MM.1S (cell line): ENCODE results near the gene XPOT.

Experiments
- DNase-seq: peaks from one replicate; pipeline ENCODE4 v3.0.0-alpha.2; 2015
- H2AFZ ChIP-seq: fragments of 300-600 bp; sonication (generic); 2 replicates; pipeline ENCODE4 v1.6.0; 2016; ENCODE audit warnings: antibody characterized with exemption, low read length
- H3F3A ChIP-seq: fragments of 300-600 bp; sonication (generic); 2 replicates; pipeline ENCODE4 v1.6.1; 2016; ENCODE audit warnings: mild to moderate bottlenecking, antibody characterized with exemption, low read length, moderate library complexity, mixed read lengths; ENCODE audit not compliant: insufficient read depth
- H3K27ac ChIP-seq: fragments of 300-600 bp; sonication (generic); 2 replicates; pipeline ENCODE4 v1.5.1; 2016; ENCODE audit warnings: mild to moderate bottlenecking, low read length
- H3K27me3 ChIP-seq: fragments of 300-600 bp; sonication (generic); replicated peaks from 2 replicates; pipeline ENCODE4 v1.6.0; 2016; ENCODE audit warnings: low read length; ENCODE audit not compliant: insufficient read depth
- H3K36me3 ChIP-seq: fragments of 300-600 bp; sonication (generic); replicated peaks from 2 replicates; pipeline ENCODE4 v1.6.1; 2016; ENCODE audit warnings: mild to moderate bottlenecking, low read length, mixed read lengths; ENCODE audit not compliant: insufficient read depth
- H3K4me1 ChIP-seq: fragments of 300-600 bp; sonication (generic); 2 replicates; pipeline ENCODE4 v1.6.1; 2016; ENCODE audit warnings: low read length, mixed read lengths
- H3K4me2 ChIP-seq: fragments of 300-600 bp; sonication (generic); 2 replicates; pipeline ENCODE4 v1.6.0; 2016; ENCODE audit warnings: low read depth, low read length
- H3K4me3 ChIP-seq: fragments of 300-600 bp; sonication (generic); 2 replicates; pipeline ENCODE4 v1.5.1; 2016; ENCODE audit warnings: low read length, mixed read lengths
- H3K79me2 ChIP-seq: fragments of 300-600 bp; sonication (generic); 2 replicates; pipeline ENCODE4 v1.6.1; 2016; ENCODE audit warnings: mixed run types, low read length, mixed read lengths
- H3K9ac ChIP-seq: fragments of 300-600 bp; sonication (generic); 2 replicates; pipeline ENCODE4 v1.6.1; 2016; ENCODE audit warnings: low read length, mixed read lengths
- H3K9me2 ChIP-seq: fragments of 300-600 bp; sonication (generic); replicated peaks from 2 replicates; pipeline ENCODE4 v1.6.1; 2016; ENCODE audit warnings: mild to moderate bottlenecking, low read length, mixed read lengths; ENCODE audit not compliant: insufficient read depth
- H3K9me3 ChIP-seq: fragments of 300-600 bp; sonication (generic); replicated peaks from 2 replicates; pipeline ENCODE4 v1.6.1; 2016; ENCODE audit warnings: mild to moderate bottlenecking, low read length, mixed read lengths; ENCODE audit not compliant: insufficient read depth
- H4K20me1 ChIP-seq: fragments of 300-600 bp; sonication (generic); 2 replicates; pipeline ENCODE4 v1.6.1; 2016; ENCODE audit warnings: mild to moderate bottlenecking, low read length, moderate library complexity, mixed read lengths; ENCODE audit not compliant: insufficient read depth
- CTCF ChIP-seq: fragments of 300-600 bp; sonication (generic); IDR thresholded peaks from 2 replicates; pipeline ENCODE4 v1.5.1; 2016; ENCODE audit warnings: antibody characterized with exemption, low read length, mixed read lengths
- EZH2 ChIP-seq: fragments of 300-600 bp; sonication (generic); optimal IDR thresholded peaks from 2 replicates; pipeline ENCODE3; 2017; ENCODE audit warnings: low read depth, mild to moderate bottlenecking, antibody characterized with exemption, low read length, mixed read lengths
- EZH2phosphoT487 ChIP-seq: fragments of 300-600 bp; sonication (generic); IDR thresholded peaks from 2 replicates; pipeline ENCODE4 v1.6.1; 2018; ENCODE audit warnings: antibody characterized with exemption, low read length

The XPOT gene

GRCh38 chr12:64494998-64495729 lies 91.0 kb downstream of the XPOT start:
- TF ChIP-seq EZH2phosphoT487, result no peak
- no peak for TF ChIP-seq EZH2
- no peak for TF ChIP-seq CTCF
- H3K4me1 ChIP-seq, result no peaks in the 10 kb centered on the region
- H3K9me3 ChIP-seq, result no peaks in the 10 kb centered on the region
- H3K27ac ChIP-seq, result no peak overlapping the region
- no peak overlapping the region for H3K9ac ChIP-seq
- no peak for DNase-seq
- H3K4me2 ChIP-seq, result no peak overlapping the region
- H3K9me2 ChIP-seq, result no peaks in the 10 kb centered on the region
- H3K36me3 ChIP-seq, result peaks cover 23% of the 10 kb centered on the region
- no peaks in the 10 kb centered on the region for H3F3A ChIP-seq
- no peaks in the 10 kb centered on the region for H3K79me2 ChIP-seq
- H3K4me3 ChIP-seq, result no peak overlapping the region
- H4K20me1 ChIP-seq, result no peaks in the 10 kb centered on the region
- no peaks in the 10 kb centered on the region for H3K27me3 ChIP-seq
- H2AFZ ChIP-seq, result no peak overlapping the region

DNA sequence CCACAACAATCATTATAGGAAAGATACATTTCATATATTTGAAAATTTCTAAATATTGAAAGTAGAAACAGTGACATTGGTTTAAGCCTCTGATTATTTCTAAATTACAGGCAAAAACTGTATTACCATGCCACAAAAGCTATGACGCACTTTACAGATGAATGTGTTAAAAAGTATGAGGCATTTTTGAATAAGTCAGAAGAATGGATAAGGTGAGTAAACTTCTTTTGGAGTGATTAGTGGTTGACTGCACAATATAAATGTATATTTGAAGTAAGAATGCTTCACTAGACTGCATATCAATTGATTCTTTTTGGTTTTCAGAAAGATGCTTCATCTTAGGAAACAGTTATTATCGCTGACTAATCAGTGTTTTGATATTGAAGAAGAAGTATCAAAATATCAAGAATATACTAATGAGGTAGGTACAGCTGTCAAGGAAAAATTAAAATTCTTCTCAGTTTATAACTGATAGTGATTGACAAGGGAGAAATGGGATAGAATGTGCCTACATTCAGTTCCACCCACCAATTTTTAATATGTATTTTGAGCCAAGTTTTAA lies 92.7 kb downstream of the XPOT start:
- Histone ChIP-seq H3K27ac (no peak overlapping the region), H3K4me3 (no peak overlapping the region), H3K9me2 (no peaks in the 10 kb centered on the region), H3K4me1 (no peaks in the 10 kb centered on the region), H3K79me2 (no peaks in the 10 kb centered on the region), H2AFZ (no peak overlapping the region), H3K36me3 (peaks cover 16% of the 10 kb centered on the region), H3K9ac (no peak overlapping the region), H3K27me3 (no peaks in the 10 kb centered on the region), H3K9me3 (no peaks in the 10 kb centered on the region), H3K4me2 (no peak overlapping the region), H4K20me1 (no peaks in the 10 kb centered on the region), H3F3A (no peaks in the 10 kb centered on the region)
- TF ChIP-seq EZH2 (no peak), CTCF (no peak), EZH2phosphoT487 (no peak)
- DNase-seq, result no peak

- Histone ChIP-seq H3K27me3 (no peaks in the 10 kb centered on the region), H3K4me1 (no peaks in the 10 kb centered on the region), H3K27ac (no peak overlapping the region), H3K4me3 (no peak overlapping the region), H3K79me2 (no peaks in the 10 kb centered on the region), H3K36me3 (peaks cover 16% of the 10 kb centered on the region), H3K9me3 (no peaks in the 10 kb centered on the region), H4K20me1 (no peaks in the 10 kb centered on the region), H3F3A (no peaks in the 10 kb centered on the region), H2AFZ (no peak overlapping the region), H3K4me2 (no peak overlapping the region), H3K9me2 (no peaks in the 10 kb centered on the region), H3K9ac (no peak overlapping the region)
- no peak for TF ChIP-seq EZH2phosphoT487
- TF ChIP-seq CTCF, result no peak
- no peak for TF ChIP-seq EZH2
- no peak for DNase-seq
Measured at GRCh38 chr12:64497484-64497883, 93.3 kb downstream of the XPOT start.
